Omental fat pad (tissue), 4 donors: ENCODE results near the gene COL16A1. TPM values are rescaled to one million over a fixed set of nuclear protein-coding genes. Genes with fewer than 3 reads are reported as not detected.

Source experiments
- ATAC-seq: fragments of 150-250 bp; one replicate; pipeline ENCODE4 v1.9.1; 2016; ENCODE audit warnings: mild to moderate bottlenecking, moderate library complexity; ENCODE audit not compliant: low FRiP score
- DNase-seq: peaks from one replicate; pipeline ENCODE4 v3.0.0-alpha.2; 2019; ENCODE audit warnings: low spot score
- total RNA-seq, 4 donors: library from RNA; depleted of rRNA; stranded (reverse); fragments of >200 nt; gene quantifications; one replicate each; pipeline ENCODE4 v1.1.0, GENCODE V29; 2016
- TF ChIP-seq, protein P1 (sequence below), 3 donors: fragments of 450-650 bp; IDR thresholded peaks; one replicate each; pipeline ENCODE4 v1.5.1; 2016 to 2017; ENCODE audit warnings: antibody characterized with exemption in 3 of 3, mild to moderate bottlenecking in 3 of 3, moderate library complexity in 2 of 3

The COL16A1 gene
- total RNA-seq, 4 donors from 2014 or later: 17.4 to 69.2 (median 21.7) TPM

DNA sequence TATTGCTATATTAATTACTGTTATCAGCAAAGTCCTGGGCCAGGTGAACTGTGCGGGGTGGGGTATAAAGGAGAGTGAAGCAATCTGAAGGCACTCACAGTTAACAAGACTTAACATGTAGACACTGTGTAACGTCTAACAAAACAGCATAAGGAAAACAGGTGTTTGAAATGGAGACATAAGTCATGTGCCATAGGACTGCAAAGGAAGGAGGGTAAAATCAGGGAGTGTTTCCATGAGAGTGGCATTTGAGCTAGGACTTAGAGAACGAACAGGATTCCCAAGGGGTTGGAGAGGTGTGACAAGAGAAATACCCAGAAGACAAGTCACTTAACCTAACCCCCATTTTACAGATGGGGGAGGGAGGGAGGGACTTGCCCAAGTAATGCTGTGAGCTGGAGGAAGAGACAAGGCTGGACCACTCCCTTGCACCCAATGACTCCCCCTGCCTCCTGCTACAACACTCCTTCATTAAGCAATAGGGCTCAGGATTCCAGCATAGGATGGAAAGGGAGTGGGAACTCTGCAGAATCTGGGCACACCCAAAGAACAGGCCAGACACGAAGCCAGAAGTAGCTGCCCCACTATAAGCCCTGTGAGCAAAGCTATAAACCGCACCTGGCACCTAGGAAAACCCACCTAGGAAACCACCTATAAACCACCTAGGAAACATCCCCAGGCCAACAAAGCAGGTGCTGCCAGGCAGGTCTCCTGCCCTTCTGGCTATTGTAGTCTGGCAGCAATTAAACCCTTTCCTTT lies 65.7 kb downstream of the COL16A1 start:
- TF ChIP-seq, protein P1, sequence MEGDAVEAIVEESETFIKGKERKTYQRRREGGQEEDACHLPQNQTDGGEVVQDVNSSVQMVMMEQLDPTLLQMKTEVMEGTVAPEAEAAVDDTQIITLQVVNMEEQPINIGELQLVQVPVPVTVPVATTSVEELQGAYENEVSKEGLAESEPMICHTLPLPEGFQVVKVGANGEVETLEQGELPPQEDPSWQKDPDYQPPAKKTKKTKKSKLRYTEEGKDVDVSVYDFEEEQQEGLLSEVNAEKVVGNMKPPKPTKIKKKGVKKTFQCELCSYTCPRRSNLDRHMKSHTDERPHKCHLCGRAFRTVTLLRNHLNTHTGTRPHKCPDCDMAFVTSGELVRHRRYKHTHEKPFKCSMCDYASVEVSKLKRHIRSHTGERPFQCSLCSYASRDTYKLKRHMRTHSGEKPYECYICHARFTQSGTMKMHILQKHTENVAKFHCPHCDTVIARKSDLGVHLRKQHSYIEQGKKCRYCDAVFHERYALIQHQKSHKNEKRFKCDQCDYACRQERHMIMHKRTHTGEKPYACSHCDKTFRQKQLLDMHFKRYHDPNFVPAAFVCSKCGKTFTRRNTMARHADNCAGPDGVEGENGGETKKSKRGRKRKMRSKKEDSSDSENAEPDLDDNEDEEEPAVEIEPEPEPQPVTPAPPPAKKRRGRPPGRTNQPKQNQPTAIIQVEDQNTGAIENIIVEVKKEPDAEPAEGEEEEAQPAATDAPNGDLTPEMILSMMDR (IDR thresholded peaks at IDR 0.05): no peak
- DNase-seq (no peak), ATAC-seq (peak; percentile 55)

GRCh38 chr1:31633117-31633516 lies 70.7 kb downstream of the COL16A1 start:
- DNase-seq (no peak), ATAC-seq (no peak)
- TF ChIP-seq, protein P1 (IDR thresholded peaks at IDR 0.05): no peak

- TF ChIP-seq, protein P1 (IDR thresholded peaks at IDR 0.05): no peak
- no peak for ATAC-seq
- no peak for DNase-seq
Measured at GRCh38 chr1:31632649-31633048, 71.2 kb downstream of the COL16A1 start.

DNA sequence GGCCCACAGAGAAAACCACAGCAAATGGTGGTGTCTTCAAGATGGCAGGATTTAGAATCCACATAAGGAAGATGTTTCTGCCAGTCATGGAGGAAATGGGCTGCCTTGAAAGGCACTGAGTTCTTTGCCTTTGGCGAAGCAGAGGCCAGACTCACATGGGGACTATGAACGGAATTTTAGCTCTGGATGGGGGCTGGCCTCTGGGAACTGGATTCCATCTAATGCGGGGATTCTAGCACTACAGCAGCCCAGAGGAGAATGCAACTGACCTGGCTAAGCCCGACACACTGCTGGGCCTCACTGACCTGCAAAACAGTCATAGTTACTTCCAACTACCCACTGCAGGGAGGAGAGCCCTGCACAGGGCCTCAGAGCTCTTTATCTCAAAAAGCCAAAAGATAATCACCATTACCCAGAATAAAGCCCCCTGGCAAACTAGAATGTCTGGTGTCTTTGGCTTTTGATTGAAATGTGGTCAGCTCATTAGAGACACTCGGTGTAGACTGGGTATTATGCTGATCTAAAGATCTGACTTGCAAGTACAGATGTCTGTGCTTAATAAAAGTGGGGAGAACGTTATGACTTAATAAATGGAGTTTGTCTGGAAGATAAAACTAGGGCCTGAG lies 74.8 kb downstream of the COL16A1 start:
- no peak for ATAC-seq
- TF ChIP-seq, protein P1 (IDR thresholded peaks at IDR 0.05): no peak
- DNase-seq: no peak

DNA sequence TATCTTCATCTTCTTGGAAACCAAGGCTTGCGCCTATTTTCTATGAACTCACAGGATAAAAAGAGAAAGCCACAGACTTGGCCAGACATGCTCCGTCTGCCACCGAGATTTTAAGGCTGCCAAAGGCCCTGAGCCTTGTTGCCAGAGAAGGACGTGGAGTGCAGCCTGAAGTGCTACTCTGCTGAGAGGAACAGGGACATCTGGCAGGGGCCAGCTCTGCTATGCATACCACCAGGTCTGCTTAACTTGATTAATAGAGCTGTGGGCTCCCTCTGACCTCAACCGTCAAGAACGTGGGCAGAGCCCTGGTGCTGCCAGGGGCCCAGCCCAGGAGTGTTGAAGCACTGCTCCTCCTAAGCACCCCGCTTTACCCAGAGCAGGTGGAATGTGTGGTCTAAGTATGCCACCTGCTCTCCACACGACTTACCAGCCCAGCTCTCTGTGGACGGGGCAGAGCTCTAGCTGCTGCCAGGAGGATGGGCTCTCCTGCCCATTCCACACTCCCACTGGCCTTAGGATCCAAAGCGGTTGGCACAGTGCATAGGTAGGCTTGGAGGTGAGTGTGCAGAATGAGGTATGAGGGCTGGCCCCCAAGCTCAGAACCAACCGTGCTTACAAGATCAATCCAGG lies 75.8 kb downstream of the COL16A1 start:
- ATAC-seq: peak; percentile 38
- TF ChIP-seq, protein P1 (IDR thresholded peaks at IDR 0.05): no peak
- DNase-seq: no peak

GRCh38 chr1:31627301-31627929 lies 76.4 kb downstream of the COL16A1 start:
- ATAC-seq (no peak), DNase-seq (no peak)
- TF ChIP-seq, protein P1 (IDR thresholded peaks at IDR 0.05): no peak
